HepG2 (cell line): ENCODE results near the gene NIPAL3. TPM values are rescaled to one million over a fixed set of nuclear protein-coding genes. Genes with fewer than 3 reads are reported as not detected.
"Not testable (repeated sequence)": the region's sequence is repeated elsewhere in the genome, so short reads cannot be mapped to it uniquely, and the experiment has no call there.

Experiments
- ATAC-seq: fragments of 200-7000 bp; cut with Tn5 transposase; 3 replicates; pipeline ENCODE4 v1.9.1; 2020; ENCODE audit warnings: mild to moderate bottlenecking, moderate library complexity
- BruUV-seq: library from RNA; stranded (reverse); fragments of 400-500 nt; replicated peaks from 2 replicates; lab custom pipeline; 2021; lab: Mats Ljungman, UMichigan
- CTCF ChIA-PET: fragments of 300-600 bp; formaldehyde crosslinking; extraction: SDS; loops from one replicate; lab custom pipeline; 2021; ENCODE audit warnings: low total read pairs, inconsistent platforms, low intra/inter-chr PET ratio; lab: Yijun Ruan, JAX
- POLR2A ChIA-PET: fragments of 350-600 bp; sonication (Branson Sonifier 250); formaldehyde crosslinking; loops from one replicate; lab custom pipeline; 2020; ENCODE audit warnings: antibody characterized with exemption, inconsistent platforms; lab: Yijun Ruan, JAX
- DNase-seq: peaks from one replicate; pipeline ENCODE4 v3.0.0-alpha.2; 2015; ENCODE audit warnings: low spot score
- FAIRE-seq: peaks from 3 replicates; lab custom pipeline; 2011; peaks lifted over from hg19 to GRCh38; lab: Jason Lieb, UNC
- H2AFZ ChIP-seq: one replicate; pipeline ENCODE4 v1.6.1; 2011; ENCODE audit warnings: low read length, inconsistent platforms
- H3K27ac ChIP-seq: fragments of 300-600 bp; 3 replicates; pipeline ENCODE4 v1.8.0; 2011; ENCODE audit warnings: mixed run types, mild to moderate bottlenecking, mixed read lengths, low read length, inconsistent platforms; ENCODE audit not compliant: insufficient read depth; ENCODE audit errors: extremely low read length
- H3K27me3 ChIP-seq, 2 experiments: fragments of 200-600 bp in 1 of 2; 2 replicates in 1 of 2; 3 replicates in 1 of 2; pipeline versions ENCODE4 v1.6.0 to v1.8.0; 2011; ENCODE audit warnings: low read length in 2 of 2, mild to moderate bottlenecking in 2 of 2, moderate library complexity in 2 of 2, inconsistent platforms in 1 of 2; ENCODE audit not compliant: insufficient read depth in 2 of 2, control insufficient read depth in 1 of 2
- H3K36me3 ChIP-seq, 2 experiments: fragments of 200-600 bp in 1 of 2; replicated peaks in 1 of 2; 2 replicates in 1 of 2; 3 replicates in 1 of 2; pipeline versions ENCODE4 v1.5.1 to v1.8.0; 2011; ENCODE audit warnings: low read length in 2 of 2, inconsistent platforms in 1 of 2; ENCODE audit not compliant: insufficient read depth in 2 of 2, control insufficient read depth in 1 of 2
- H3K4me1 ChIP-seq: 2 replicates; pipeline ENCODE4 v1.5.1; 2012; ENCODE audit warnings: low read length, inconsistent platforms; ENCODE audit not compliant: insufficient read depth
- H3K4me2 ChIP-seq: 2 replicates; pipeline ENCODE4 v1.6.0; 2011; ENCODE audit warnings: low read depth, low read length, inconsistent platforms
- H3K4me3 ChIP-seq, 3 experiments: fragments of 200-600 bp in 1 of 3; sonication (generic), shearing (Covaris generic) in 1 of 3; replicated peaks in 1 of 3; 2 replicates each; pipeline ENCODE4 v1.5.1; 2011 to 2016; ENCODE audit warnings: low read length in 3 of 3, inconsistent platforms in 2 of 3, low read depth in 2 of 3, mild to moderate bottlenecking in 2 of 3, control low read depth in 1 of 3, mixed read lengths in 1 of 3; ENCODE audit not compliant: insufficient read depth in 1 of 3
- H3K79me2 ChIP-seq: one replicate; pipeline ENCODE4 v1.6.1; 2011; ENCODE audit warnings: low read length, inconsistent platforms; ENCODE audit not compliant: insufficient read depth
- H3K9ac ChIP-seq: 2 replicates; pipeline ENCODE4 v1.6.0; 2011; ENCODE audit warnings: mild to moderate bottlenecking, low read depth, low read length, inconsistent platforms; ENCODE audit not compliant: insufficient read depth
- H3K9me3 ChIP-seq: 2 replicates; pipeline ENCODE4 v1.5.1; 2012; ENCODE audit warnings: mild to moderate bottlenecking, low read length
- H4K20me1 ChIP-seq: 2 replicates; pipeline ENCODE4 v1.6.0; 2011; ENCODE audit warnings: inconsistent platforms, mild to moderate bottlenecking, low read length, moderate library complexity; ENCODE audit not compliant: insufficient read depth
- FOSL2 ChIP-seq: sonication (generic); formaldehyde crosslinking; IDR thresholded peaks from 2 replicates; pipeline ENCODE4 v1.4.0; 2020; ENCODE audit warnings: missing genetic modification reagents
- HOXA3 ChIP-seq: sonication (generic); formaldehyde crosslinking; IDR thresholded peaks from 2 replicates; pipeline ENCODE4 v1.5.0; 2020; ENCODE audit warnings: missing genetic modification reagents
- JUN ChIP-seq: sonication (generic); formaldehyde crosslinking; IDR thresholded peaks from 2 replicates; pipeline ENCODE4 v1.4.0; 2020; ENCODE audit warnings: mild to moderate bottlenecking, missing genetic modification reagents
- MAZ ChIP-seq, 2 experiments: sonication (generic) in 1 of 2; formaldehyde crosslinking in 1 of 2; IDR thresholded peaks; 2 replicates each; pipeline versions ENCODE4 v1.5.0 to v1.6.1; 2012 to 2020; ENCODE audit warnings: low read depth in 2 of 2, mild to moderate bottlenecking in 2 of 2, borderline replicate concordance in 1 of 2, improper control_type of control experiment in 1 of 2, low read length in 1 of 2, missing genetic modification reagents in 1 of 2, moderate library complexity in 1 of 2
- MEIS2 ChIP-seq: sonication (generic); formaldehyde crosslinking; IDR thresholded peaks from 2 replicates; pipeline ENCODE4 v1.9.0; 2021; ENCODE audit warnings: mild to moderate bottlenecking, missing genetic modification reagents
- NR2F6 ChIP-seq, 2 experiments: IDR thresholded peaks; 2 replicates each; pipeline ENCODE4 v1.6.1; 2016; ENCODE audit warnings: antibody characterized with exemption in 1 of 2, mild to moderate bottlenecking in 1 of 2
- PRDM10 ChIP-seq: sonication (generic); formaldehyde crosslinking; IDR thresholded peaks from 2 replicates; pipeline ENCODE4 v1.4.0; 2020; ENCODE audit warnings: low read depth, missing genetic modification reagents
- RARA ChIP-seq: IDR thresholded peaks from 2 replicates; pipeline ENCODE4 v1.6.1; 2016; ENCODE audit warnings: missing genetic modification reagents, missing compliant biosample characterization
- SALL1 ChIP-seq: sonication (generic); formaldehyde crosslinking; IDR thresholded peaks from 2 replicates; pipeline ENCODE4 v1.8.0; 2022; ENCODE audit warnings: mild to moderate bottlenecking, missing genetic modification reagents
- TFDP1 ChIP-seq: IDR thresholded peaks from 2 replicates; pipeline ENCODE4 v1.6.1; 2016; ENCODE audit warnings: missing compliant biosample characterization, missing genetic modification reagents, borderline replicate concordance
- ZBTB21 ChIP-seq: sonication (generic); formaldehyde crosslinking; IDR thresholded peaks from 2 replicates; pipeline ENCODE4 v1.4.0; 2020; ENCODE audit warnings: missing genetic modification reagents
- ZNF296 ChIP-seq: sonication (generic); formaldehyde crosslinking; conservative IDR thresholded peaks from 2 replicates; pipeline ENCODE4 v1.5.0; 2020; ENCODE audit warnings: mild to moderate bottlenecking, missing genetic modification reagents
- WGBS: methylation state at CpG from one replicate; pipeline ENCODE4 v1.1.6; 2017; ENCODE audit warnings: low lambda C conversion rate; 5-methylcytosine and 5-hydroxymethylcytosine counted together
- in situ Hi-C: cut with HindIII; loops from 2 replicates; pipeline ENCODE4 v1.10.0; 2017; ENCODE audit warnings: low pct_unique_long_range_greater_than_20kb; ENCODE audit not compliant: extremely low pct_ligation_motif_present
- intact Hi-C: fragments of 100-400 bp; cut with micrococcal nuclease; formaldehyde crosslinking; loops from one replicate; pipeline ENCODE4 v1.10.0; 2022; ENCODE audit not compliant: unreplicated experiment
- polyA plus RNA-seq, 8 experiments: library from polyadenylated mRNA; depleted of rRNA in 3 of 8; stranded (reverse) in 7 of 8; unstranded in 1 of 8; fragments of >200 nt; fragmentation: Illumina TruSeq in 4 of 8; extraction: Trizol in 4 of 8; gene quantifications; 2 replicates each; pipeline versions ENCODE4 v1.2.1 to v1.2.3, GENCODE V29; 2011 to 2016; ENCODE audit warnings: low read depth in 4 of 8, missing spikeins in 1 of 8, mixed read lengths in 1 of 8; ENCODE audit not compliant: insufficient read depth in 1 of 8
- total RNA-seq, 5 experiments: library from RNA; depleted of rRNA; stranded (reverse); fragments of >200 nt; fragmentation: Illumina TruSeq; extraction: Trizol; gene quantifications; 2 replicates each; pipeline ENCODE4 v1.2.3, GENCODE V29; 2016; ENCODE audit warnings: low read depth in 1 of 5

NIPAL3 gene
- total and polyA plus RNA-seq, 2 of the 13 experiments (the other 11 are each of a cell fraction or from before 2014, with no cell fraction given), result 5.6 to 8.6 TPM

- peak; percentile 59 for TF ChIP-seq FOSL2 (CRISPR knock-in tag)
- peak; percentile 66 for TF ChIP-seq RARA (CRISPR knock-in tag)
- TF ChIP-seq NR2F6 (IDR thresholded peaks at IDR 0.05), result 0 out of 2 replicates have a peak, but pooled peaks have one; percentile 28
- peak; percentile 36; the same call in 1 of the 2 replicates for TF ChIP-seq NR2F6 (CRISPR knock-in tag; IDR thresholded peaks at IDR 0.05)
- 0 out of 2 replicates have a peak, but pooled peaks have one; percentile 13 for TF ChIP-seq SALL1 (CRISPR knock-in tag)
- H3K4me3 ChIP-seq, in situ Hi-C loops, intact Hi-C loops, H2AFZ ChIP-seq, H3K9ac ChIP-seq, H3K4me2 ChIP-seq, FAIRE-seq, CTCF ChIA-PET, DNase-seq, H3K27me3 ChIP-seq, H3K27ac ChIP-seq, H3K79me2 ChIP-seq, BruUV-seq, H4K20me1 ChIP-seq, H3K36me3 ChIP-seq, H3K9me3 ChIP-seq: not testable (repeated sequence)
- H3K4me1 ChIP-seq, result peaks cover 38% of the 10 kb centered on the region
- POLR2A ChIA-PET, result interaction anchor here (0.6 to 0.9 kb wide), 2 partner anchors 9 to 11 kb away, joined by 3 to 5 read pairs; partner anchors contain the start of gene RCAN3
- ATAC-seq, result 0 out of 3 replicates have a peak, but pooled peaks have one; percentile 22
- WGBS, result 8% methylated on average over 8 of the region's 9 CpGs
These were observed 77.3 kb downstream of the NIPAL3 start for GRCh38 chr1:24492935-24493334.

GRCh38 chr1:24493785-24494184 is 78.2 kb downstream of the NIPAL3 start:
- H3K36me3 ChIP-seq, result no peaks in the 10 kb centered on the region
- no peak overlapping the region for H3K4me3 ChIP-seq
- FAIRE-seq (no peak), ATAC-seq (peak; percentile 55), DNase-seq (no peak)
- in situ Hi-C loops (no loop called here), intact Hi-C loops (no loop called here)
- peak overlapping the region; percentile 22 for H3K27ac ChIP-seq
- CTCF ChIA-PET, result no interaction called here
- H3K9me3 ChIP-seq, result no peaks in the 10 kb centered on the region
- H3K79me2 ChIP-seq, result no peaks in the 10 kb centered on the region
- H3K4me1 ChIP-seq, result peaks cover 38% of the 10 kb centered on the region
- POLR2A ChIA-PET, result no interaction called here
- no peak overlapping the region for H3K4me2 ChIP-seq
- no peak overlapping the region for H3K9ac ChIP-seq
- no peak overlapping the region for H2AFZ ChIP-seq
- 4% methylated on average over 3 of the region's 3 CpGs for WGBS
- no peaks in the 10 kb centered on the region for H4K20me1 ChIP-seq
- H3K27me3 ChIP-seq, result no peaks in the 10 kb centered on the region
- BruUV-seq, result no TSS peak
- TF ChIP-seq JUN (CRISPR knock-in tag), result no peak
- no peak for TF ChIP-seq ZBTB21 (CRISPR knock-in tag)
- no peak for TF ChIP-seq MEIS2 (CRISPR knock-in tag)
- TF ChIP-seq PRDM10 (CRISPR knock-in tag), result no peak
- TF ChIP-seq SALL1 (CRISPR knock-in tag), result peak; percentile 49
- no peak for TF ChIP-seq ZNF296 (CRISPR knock-in tag)
- TF ChIP-seq HOXA3 (CRISPR knock-in tag), result 0 out of 2 replicates have a peak, but pooled peaks have one; percentile 22
- no peak for TF ChIP-seq TFDP1
- TF ChIP-seq MAZ (IDR thresholded peaks at IDR 0.05; ENCODE audit: borderline replicate concordance, low read depth, low read length), result no peak
- TF ChIP-seq MAZ (CRISPR knock-in tag; IDR thresholded peaks at IDR 0.05; ENCODE audit: low read depth), result no peak
